Mesenchymal stem cell (in vitro differentiated cells and primary cell): Measurements from ENCODE around the gene ATP1B3.
A peak's percentile ranks its signal among the peaks of the same experiment; 100 is the strongest.
"Not testable (repeated sequence)": the region's sequence is repeated elsewhere in the genome, so short reads cannot be mapped to it uniquely, and the experiment has no call there.

ENCODE experiments used
- DNase-seq: peaks from one replicate; pipeline ENCODE4 v3.0.0-alpha.2; 2013
- H2AFZ ChIP-seq: one replicate; pipeline ENCODE4 v1.6.1; 2013; ENCODE audit warnings: low read depth, mild to moderate bottlenecking, control low read depth, inconsistent platforms, low read length, moderate library complexity
- H2AK5ac ChIP-seq: 2 replicates; pipeline ENCODE4 v1.6.1; 2013; ENCODE audit warnings: low read length, moderate library complexity, mild to moderate bottlenecking, inconsistent platforms; ENCODE audit not compliant: severe bottlenecking
- H2BK120ac ChIP-seq: one replicate; pipeline ENCODE4 v1.6.1; 2013; ENCODE audit warnings: low read depth, mild to moderate bottlenecking, inconsistent platforms, low read length, moderate library complexity
- H2BK12ac ChIP-seq, 2 experiments: one replicate each; pipeline ENCODE4 v1.6.1; 2013; ENCODE audit warnings: inconsistent platforms in 2 of 2, low read length in 2 of 2, mild to moderate bottlenecking in 2 of 2, moderate library complexity in 2 of 2, control low read depth in 1 of 2
- H2BK15ac ChIP-seq: one replicate; pipeline ENCODE4 v1.6.1; 2013; ENCODE audit warnings: mild to moderate bottlenecking, low read depth, inconsistent platforms; ENCODE audit not compliant: poor library complexity, severe bottlenecking
- H2BK5ac ChIP-seq: 2 replicates; pipeline ENCODE4 v1.6.1; 2013; ENCODE audit warnings: low read depth, mild to moderate bottlenecking, low read length, control low read depth, inconsistent platforms; ENCODE audit not compliant: poor library complexity, severe bottlenecking
- H3K14ac ChIP-seq, 2 experiments: one replicate each; pipeline ENCODE4 v1.6.1; 2013; ENCODE audit warnings: inconsistent platforms in 2 of 2, low read length in 2 of 2, control low read depth in 1 of 2, mild to moderate bottlenecking in 1 of 2, moderate library complexity in 1 of 2
- H3K18ac ChIP-seq, 2 experiments: one replicate each; pipeline ENCODE4 v1.6.1; 2013; ENCODE audit warnings: inconsistent platforms in 2 of 2, low read length in 2 of 2, control low read depth in 1 of 2, low read depth in 1 of 2, mild to moderate bottlenecking in 1 of 2
- H3K23ac ChIP-seq, 2 experiments: one replicate each; pipeline ENCODE4 v1.6.1; 2013; ENCODE audit warnings: inconsistent platforms in 2 of 2, low read length in 2 of 2, mild to moderate bottlenecking in 2 of 2, moderate library complexity in 2 of 2, control low read depth in 1 of 2
- H3K27ac ChIP-seq: 2 replicates; pipeline ENCODE4 v1.5.1; 2013; ENCODE audit warnings: mild to moderate bottlenecking, moderate library complexity, low read length, control low read depth, inconsistent platforms; ENCODE audit not compliant: poor library complexity, severe bottlenecking
- H3K27me3 ChIP-seq, 2 experiments: 2 replicates each; pipeline versions ENCODE4 v1.6.1 to v1.7.0; 2013; ENCODE audit warnings: low read length in 2 of 2, mild to moderate bottlenecking in 2 of 2, moderate library complexity in 2 of 2, control low read depth in 1 of 2, inconsistent platforms in 1 of 2; ENCODE audit not compliant: control insufficient read depth in 1 of 2, insufficient read depth in 1 of 2
- H3K36me3 ChIP-seq, 2 experiments: 2 replicates each; pipeline versions ENCODE4 v1.6.1 to v1.7.0; 2013; ENCODE audit warnings: low read length in 2 of 2, control low read depth in 1 of 2, inconsistent platforms in 1 of 2, low read depth in 1 of 2, mild to moderate bottlenecking in 1 of 2; ENCODE audit not compliant: insufficient read depth in 2 of 2, control insufficient read depth in 1 of 2
- H3K4ac ChIP-seq, 2 experiments: one replicate each; pipeline ENCODE4 v1.6.1; 2013; ENCODE audit warnings: inconsistent platforms in 2 of 2, low read length in 2 of 2, mild to moderate bottlenecking in 2 of 2, moderate library complexity in 2 of 2, control low read depth in 1 of 2, low read depth in 1 of 2
- H3K4me1 ChIP-seq: 2 replicates; pipeline ENCODE4 v1.6.1; 2013; ENCODE audit warnings: low read depth, low read length, control low read depth; ENCODE audit not compliant: control insufficient read depth, insufficient read depth
- H3K4me2 ChIP-seq: 2 replicates; pipeline ENCODE4 v1.6.1; 2013; ENCODE audit warnings: low read length, mild to moderate bottlenecking, inconsistent platforms; ENCODE audit not compliant: poor library complexity, severe bottlenecking
- H3K4me3 ChIP-seq, 2 experiments: 2 replicates each; pipeline versions ENCODE4 v1.5.1 to v1.7.0; 2013; ENCODE audit warnings: low read length in 2 of 2, mild to moderate bottlenecking in 2 of 2, control low read depth in 1 of 2, low read depth in 1 of 2; ENCODE audit not compliant: insufficient read depth in 1 of 2
- H3K79me1 ChIP-seq: replicated peaks from 2 replicates; pipeline ENCODE4 v1.6.1; 2013; ENCODE audit warnings: mild to moderate bottlenecking, control low read depth, low read length, inconsistent platforms; ENCODE audit not compliant: poor library complexity, severe bottlenecking
- H3K9ac ChIP-seq: 2 replicates; pipeline ENCODE4 v1.7.0; 2013; ENCODE audit warnings: mild to moderate bottlenecking, low read length, moderate library complexity
- H3K9me3 ChIP-seq: 2 replicates; pipeline ENCODE4 v1.7.0; 2013; ENCODE audit warnings: mild to moderate bottlenecking, low read length; ENCODE audit not compliant: control insufficient read depth
- H4K8ac ChIP-seq: one replicate; pipeline ENCODE4 v1.6.1; 2013; ENCODE audit warnings: inconsistent platforms, mild to moderate bottlenecking, low read length, moderate library complexity
- H4K91ac ChIP-seq: one replicate; pipeline ENCODE4 v1.6.1; 2013; ENCODE audit warnings: mild to moderate bottlenecking, low read length, inconsistent platforms
- WGBS: methylation state at CpG from one replicate; pipeline ENCODE4 v1.1.7; 2013; ENCODE audit warnings: mixed read lengths; 5-methylcytosine and 5-hydroxymethylcytosine counted together

Gene ATP1B3

GRCh38 chr3:141915766-141916165 is 39.3 kb downstream of the ATP1B3 start:
- Histone ChIP-seq H2BK120ac (no peak overlapping the region), H3K14ac (no peak overlapping the region), H3K23ac (no peak overlapping the region), H3K4ac (no peak overlapping the region), H2AK5ac (no peak overlapping the region), H3K4me1 (no peaks in the 10 kb centered on the region), H3K36me3 (peaks cover 27 to 77% of the 10 kb centered on the region in 2 experiments), H3K4me2 (no peak overlapping the region), H3K18ac (no peak overlapping the region), H2BK5ac (no peak overlapping the region), H4K91ac (no peak overlapping the region), H3K79me1 (peaks cover 20% of the 10 kb centered on the region), H2AFZ (no peak overlapping the region), H2BK15ac (no peak overlapping the region), H3K9me3 (no peaks in the 10 kb centered on the region), H3K4me3 (no peak overlapping the region), H2BK12ac (no peak overlapping the region), H3K27ac (no peak overlapping the region), H3K27me3 (no peaks in the 10 kb centered on the region), H4K8ac (no peak overlapping the region), H3K9ac (peak overlapping the region; percentile 18)
- WGBS, result 95% methylated on average over 1 of the region's 2 CpGs
- no peak for DNase-seq

- no peak overlapping the region for H4K8ac ChIP-seq
- no peak overlapping the region for H3K23ac ChIP-seq
- H2BK120ac ChIP-seq, result no peak overlapping the region
- H3K9ac ChIP-seq, result no peak overlapping the region
- no peak overlapping the region for H3K18ac ChIP-seq
- no peak overlapping the region for H2AFZ ChIP-seq
- 100% methylated on average over 3 of the region's 4 CpGs for WGBS
- H3K4me3 ChIP-seq, result no peak overlapping the region
- no peak overlapping the region for H3K14ac ChIP-seq
- no peak overlapping the region for H3K4ac ChIP-seq
- H2BK15ac ChIP-seq, result no peak overlapping the region
- no peaks in the 10 kb centered on the region for H3K4me1 ChIP-seq
- no peak for DNase-seq
- no peak overlapping the region for H2AK5ac ChIP-seq
- no peak overlapping the region for H2BK12ac ChIP-seq
- peaks cover 16% of the 10 kb centered on the region for H3K79me1 ChIP-seq
- no peak overlapping the region for H2BK5ac ChIP-seq
- no peak overlapping the region for H3K27ac ChIP-seq
- H3K27me3 ChIP-seq, result no peaks in the 10 kb centered on the region
- H3K9me3 ChIP-seq, result no peaks in the 10 kb centered on the region
- H3K4me2 ChIP-seq, result no peak overlapping the region
- H3K36me3 ChIP-seq, result peaks cover 43 to 70% of the 10 kb centered on the region in 2 experiments
- H4K91ac ChIP-seq, result no peak overlapping the region
Observed at GRCh38 chr3:141920701-141921100, 44.3 kb downstream of the ATP1B3 start.

GRCh38 chr3:141921316-141921715 is 44.9 kb downstream of the ATP1B3 start:
- Histone ChIP-seq H2AK5ac (no peak overlapping the region), H2AFZ (no peak overlapping the region), H3K9ac (no peak overlapping the region), H3K23ac (no peak overlapping the region), H3K79me1 (peaks cover 16% of the 10 kb centered on the region), H3K14ac (no peak overlapping the region), H3K4ac (no peak overlapping the region), H3K18ac (no peak overlapping the region), H2BK15ac (no peak overlapping the region), H3K4me3 (no peak overlapping the region), H4K91ac (no peak overlapping the region), H2BK5ac (no peak overlapping the region), H2BK12ac (no peak overlapping the region), H3K36me3 (peaks cover 44 to 71% of the 10 kb centered on the region in 2 experiments), H3K27ac (no peak overlapping the region), H2BK120ac (no peak overlapping the region), H3K9me3 (no peaks in the 10 kb centered on the region), H4K8ac (no peak overlapping the region), H3K27me3 (no peaks in the 10 kb centered on the region), H3K4me1 (no peaks in the 10 kb centered on the region), H3K4me2 (no peak overlapping the region)
- 100% methylated on average over 2 of the region's 2 CpGs for WGBS
- no peak for DNase-seq

- H3K9me3 ChIP-seq, H2AFZ ChIP-seq, H3K4me3 ChIP-seq, H3K4me1 ChIP-seq, H2AK5ac ChIP-seq, H3K14ac ChIP-seq, H4K8ac ChIP-seq, H3K4me2 ChIP-seq, H3K23ac ChIP-seq, H2BK15ac ChIP-seq, H3K27ac ChIP-seq, H2BK120ac ChIP-seq, H3K4ac ChIP-seq, H3K27me3 ChIP-seq, H2BK12ac ChIP-seq, H3K9ac ChIP-seq, H3K18ac ChIP-seq, DNase-seq, H2BK5ac ChIP-seq, H4K91ac ChIP-seq: not testable (repeated sequence)
- WGBS, result 93% methylated on average over 5 of the region's 5 CpGs
- H3K36me3 ChIP-seq, result peaks cover 49 to 59% of the 10 kb centered on the region in 2 experiments
- peaks cover 10% of the 10 kb centered on the region for H3K79me1 ChIP-seq
Observed at GRCh38 chr3:141925677-141926076, 49.2 kb downstream of the ATP1B3 start.
